ENCODE results near the gene LOXL1. TPM values are rescaled to one million over a fixed set of nuclear protein-coding genes. Genes with fewer than 3 reads are reported as not detected.

Gene LOXL1
- total RNA-seq, 3 donors from 2014 or later, result 0.65 to 1.2 (median 0.81) TPM

DNA sequence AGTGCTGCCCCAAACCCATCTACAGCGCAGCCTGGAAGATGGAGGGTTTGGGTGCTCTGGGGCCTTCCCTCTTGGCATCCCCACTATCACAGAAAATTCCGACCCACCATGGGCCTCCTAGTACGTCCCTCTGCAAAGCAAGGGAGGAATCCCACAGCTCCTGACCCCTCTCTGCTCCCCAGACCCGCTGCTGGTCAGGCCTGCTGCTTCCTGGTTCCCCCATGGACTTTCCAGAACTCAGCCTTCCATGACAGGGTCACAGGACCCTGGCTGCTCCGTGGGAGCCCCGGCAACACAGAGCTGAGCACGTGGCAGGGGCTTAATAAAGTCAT is 3.1 kb upstream of the LOXL1 start:
- Mint-ChIP-seq H3K9me3 (peaks cover 6% of the 10 kb centered on the region), H3K4me3 (no peak overlapping the region), H3K36me3 (ENCODE audit: insufficient read depth) (peaks cover 14% of the 10 kb centered on the region), H3K4me1 (ENCODE audit: low read depth) (peaks cover 43% of the 10 kb centered on the region), H3K27me3 (ENCODE audit: low read depth) (peaks cover under 1% of the 10 kb centered on the region)
- DNase-seq (no peak), ATAC-seq (no peak)

DNA sequence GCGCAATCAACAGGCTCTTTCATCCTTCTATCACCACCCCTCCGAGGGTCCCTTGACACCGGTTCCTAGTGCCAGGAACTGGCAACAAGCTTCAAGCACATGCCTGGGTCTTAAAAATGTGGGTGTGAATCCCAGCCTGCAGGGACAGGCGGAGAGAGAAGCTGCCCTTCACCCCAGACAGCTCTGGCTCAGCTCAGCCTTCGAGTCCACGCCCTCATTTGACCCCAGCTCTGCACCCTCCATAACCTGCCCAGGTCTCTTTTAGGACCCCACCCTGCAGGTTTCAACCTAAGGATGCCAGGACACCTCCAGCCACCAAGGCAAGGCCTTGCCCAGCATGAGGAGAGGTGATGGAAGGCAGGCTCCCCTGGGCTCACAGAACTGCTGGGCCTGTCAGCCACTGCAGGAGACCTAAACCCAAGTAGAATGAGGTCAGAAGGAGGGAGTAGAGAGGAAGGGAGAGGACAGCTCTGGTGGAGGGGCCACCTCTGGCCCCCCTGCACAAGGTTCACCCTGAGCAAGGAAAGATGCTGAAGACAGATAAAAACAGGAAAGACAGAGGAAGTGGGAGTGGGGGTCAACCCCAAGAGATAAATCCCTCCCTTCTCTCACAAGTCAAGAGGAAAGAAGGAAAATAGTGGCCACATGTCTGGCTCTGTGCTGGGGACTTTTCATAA is 2.6 kb upstream of the LOXL1 start:
- Mint-ChIP-seq H3K9me3 (peaks cover 4% of the 10 kb centered on the region), H3K4me1 (ENCODE audit: low read depth) (peaks cover 45% of the 10 kb centered on the region), H3K4me3 (no peak overlapping the region), H3K36me3 (ENCODE audit: insufficient read depth) (peaks cover 10% of the 10 kb centered on the region), H3K27me3 (ENCODE audit: low read depth) (peaks cover 2% of the 10 kb centered on the region)
- no peak for DNase-seq
- no peak for ATAC-seq

DNA sequence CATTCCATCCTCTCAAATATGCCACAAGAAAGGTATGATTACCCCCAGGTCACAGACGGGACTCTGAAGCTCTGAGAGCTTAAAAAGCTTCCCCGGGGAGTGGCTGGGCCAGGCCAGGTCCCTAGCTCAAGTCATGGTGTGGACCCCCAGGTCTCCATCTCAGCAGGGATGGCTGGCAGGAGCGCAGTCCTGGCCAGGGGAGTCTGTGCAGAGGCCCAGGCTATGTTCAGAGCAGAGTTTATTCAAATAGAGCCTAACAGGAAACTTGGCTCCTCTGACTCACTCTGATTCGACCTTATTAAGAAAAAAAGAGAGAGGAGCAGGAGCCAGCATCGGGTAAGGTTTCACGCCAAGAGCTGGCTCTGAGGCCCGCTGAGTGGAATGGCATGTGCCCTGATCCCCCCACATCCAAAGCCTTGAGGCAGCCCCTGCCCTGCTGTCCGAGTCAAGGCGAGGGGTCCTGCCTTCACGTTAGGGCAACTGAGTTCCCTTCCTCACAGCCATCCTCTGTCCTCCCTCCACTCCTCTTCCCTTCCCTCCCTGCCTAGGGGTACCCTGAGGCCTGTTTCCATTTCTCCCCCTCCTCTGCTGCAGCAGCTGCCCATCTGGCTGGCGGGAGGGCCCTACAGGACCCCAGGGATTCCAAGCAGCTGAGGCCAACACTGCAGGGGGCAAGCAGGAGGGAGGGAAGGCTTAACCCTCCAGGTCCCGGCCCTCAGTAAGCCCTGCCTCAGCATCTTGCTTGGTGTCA is 1.9 kb upstream of the LOXL1 start:
- H3K36me3 Mint-ChIP-seq (ENCODE audit: insufficient read depth), result peaks cover 5% of the 10 kb centered on the region
- no peak for DNase-seq
- H3K4me3 Mint-ChIP-seq, result no peak overlapping the region
- H3K9me3 Mint-ChIP-seq, result no peaks in the 10 kb centered on the region
- H3K4me1 Mint-ChIP-seq (ENCODE audit: low read depth), result peaks cover 48% of the 10 kb centered on the region
- peak; percentile 51 to 58 for ATAC-seq
- H3K27me3 Mint-ChIP-seq (ENCODE audit: low read depth), result peaks cover 2% of the 10 kb centered on the region

DNA sequence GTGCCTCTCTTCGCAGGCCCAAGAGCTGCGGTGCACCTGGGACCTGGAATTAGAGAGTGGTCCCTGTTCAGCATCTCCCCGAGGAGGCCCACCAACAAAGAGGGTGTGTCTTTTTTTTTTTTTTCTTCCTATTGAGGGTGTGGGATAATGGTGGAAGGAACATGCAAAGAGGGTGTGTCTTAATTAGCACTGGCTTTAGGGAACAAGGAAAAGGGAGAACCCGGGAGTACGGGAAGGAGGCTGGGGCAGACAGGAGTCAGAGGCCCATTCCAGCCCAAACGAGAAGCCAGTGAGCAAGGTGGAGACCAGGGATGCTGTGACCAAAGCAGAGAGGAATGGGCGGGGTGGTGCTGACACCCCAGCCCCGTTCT is 429 bp upstream of the LOXL1 start:
- no peak for ATAC-seq
- Mint-ChIP-seq H3K4me3 (peak overlapping the region; percentile 68), H3K9me3 (no peaks in the 10 kb centered on the region), H3K27me3 (ENCODE audit: low read depth) (peaks cover 2% of the 10 kb centered on the region), H3K36me3 (ENCODE audit: insufficient read depth) (no peaks in the 10 kb centered on the region), H3K4me1 (ENCODE audit: low read depth) (peaks cover 38% of the 10 kb centered on the region)
- DNase-seq, result no peak

DNA sequence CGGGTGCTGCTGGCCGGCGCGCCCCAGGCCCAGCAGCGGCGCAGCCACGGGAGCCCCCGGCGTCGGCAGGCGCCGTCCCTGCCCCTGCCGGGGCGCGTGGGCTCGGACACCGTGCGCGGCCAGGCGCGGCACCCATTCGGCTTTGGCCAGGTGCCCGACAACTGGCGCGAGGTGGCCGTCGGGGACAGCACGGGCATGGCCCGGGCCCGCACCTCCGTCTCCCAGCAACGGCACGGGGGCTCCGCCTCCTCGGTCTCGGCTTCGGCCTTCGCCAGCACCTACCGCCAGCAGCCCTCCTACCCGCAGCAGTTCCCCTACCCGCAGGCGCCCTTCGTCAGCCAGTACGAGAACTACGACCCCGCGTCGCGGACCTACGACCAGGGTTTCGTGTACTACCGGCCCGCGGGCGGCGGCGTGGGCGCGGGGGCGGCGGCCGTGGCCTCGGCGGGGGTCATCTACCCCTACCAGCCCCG is 777 bp downstream of the LOXL1 start:
- Mint-ChIP-seq H3K9me3 (no peaks in the 10 kb centered on the region), H3K27me3 (ENCODE audit: low read depth) (peaks cover 2% of the 10 kb centered on the region), H3K4me3 (peak overlapping the region; percentile 50), H3K36me3 (ENCODE audit: insufficient read depth) (no peaks in the 10 kb centered on the region), H3K4me1 (ENCODE audit: low read depth) (peaks cover 33% of the 10 kb centered on the region)
- DNase-seq (peak; percentile 36), ATAC-seq (peak; percentile 21 to 29)

DNA sequence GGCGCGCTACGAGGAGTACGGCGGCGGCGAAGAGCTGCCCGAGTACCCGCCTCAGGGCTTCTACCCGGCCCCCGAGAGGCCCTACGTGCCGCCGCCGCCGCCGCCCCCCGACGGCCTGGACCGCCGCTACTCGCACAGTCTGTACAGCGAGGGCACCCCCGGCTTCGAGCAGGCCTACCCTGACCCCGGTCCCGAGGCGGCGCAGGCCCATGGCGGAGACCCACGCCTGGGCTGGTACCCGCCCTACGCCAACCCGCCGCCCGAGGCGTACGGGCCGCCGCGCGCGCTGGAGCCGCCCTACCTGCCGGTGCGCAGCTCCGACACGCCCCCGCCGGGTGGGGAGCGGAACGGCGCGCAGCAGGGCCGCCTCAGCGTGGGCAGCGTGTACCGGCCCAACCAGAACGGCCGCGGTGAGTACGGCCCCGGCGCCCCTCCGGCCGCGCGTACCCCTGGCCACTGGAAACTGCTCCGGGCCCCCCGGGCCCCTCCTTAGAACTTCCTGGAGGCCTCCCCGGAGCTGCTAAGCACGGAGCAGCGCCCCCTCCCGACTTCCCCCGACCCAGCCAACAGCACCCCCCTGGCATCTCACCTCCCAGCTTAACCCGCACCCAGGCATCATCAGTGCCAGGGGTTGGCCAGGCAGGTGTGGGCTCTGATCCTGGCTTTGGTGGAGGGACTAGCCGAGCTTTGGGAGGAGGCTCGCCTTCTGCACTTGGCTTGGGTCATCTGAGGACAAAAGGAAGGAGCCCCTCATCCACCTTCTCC is 1.4 kb downstream of the LOXL1 start:
- H3K4me3 Mint-ChIP-seq, result peak overlapping the region; percentile 78
- no peaks in the 10 kb centered on the region for H3K36me3 Mint-ChIP-seq (ENCODE audit: insufficient read depth)
- peaks cover 33% of the 10 kb centered on the region for H3K4me1 Mint-ChIP-seq (ENCODE audit: low read depth)
- H3K9me3 Mint-ChIP-seq, result no peaks in the 10 kb centered on the region
- ATAC-seq (peak; percentile 88 to 89), DNase-seq (peak; percentile 72)
- H3K27me3 Mint-ChIP-seq (ENCODE audit: low read depth), result peaks cover 2% of the 10 kb centered on the region

DNA sequence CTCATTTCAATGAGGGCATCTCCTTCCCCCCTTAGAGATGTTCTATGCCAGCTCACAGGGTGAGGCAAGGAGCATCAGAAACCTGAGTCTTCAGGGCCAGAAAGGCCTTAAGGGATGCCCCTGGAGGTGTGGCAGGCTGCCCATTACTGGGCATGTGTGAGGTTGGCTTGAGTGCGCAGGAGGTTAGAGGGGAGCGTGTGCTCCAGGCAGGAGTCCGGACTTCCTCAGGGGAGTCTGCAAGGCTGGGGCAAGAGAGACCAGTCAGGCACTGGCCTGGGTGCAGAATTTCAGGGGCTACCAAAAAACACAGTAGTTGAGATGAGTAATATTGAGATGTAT is 1.9 kb downstream of the LOXL1 start:
- Mint-ChIP-seq H3K4me1 (ENCODE audit: low read depth) (peaks cover 32% of the 10 kb centered on the region), H3K4me3 (peak overlapping the region; percentile 78), H3K9me3 (no peaks in the 10 kb centered on the region), H3K36me3 (ENCODE audit: insufficient read depth) (no peaks in the 10 kb centered on the region), H3K27me3 (ENCODE audit: low read depth) (peaks cover 2% of the 10 kb centered on the region)
- DNase-seq (no peak), ATAC-seq (no peak)

DNA sequence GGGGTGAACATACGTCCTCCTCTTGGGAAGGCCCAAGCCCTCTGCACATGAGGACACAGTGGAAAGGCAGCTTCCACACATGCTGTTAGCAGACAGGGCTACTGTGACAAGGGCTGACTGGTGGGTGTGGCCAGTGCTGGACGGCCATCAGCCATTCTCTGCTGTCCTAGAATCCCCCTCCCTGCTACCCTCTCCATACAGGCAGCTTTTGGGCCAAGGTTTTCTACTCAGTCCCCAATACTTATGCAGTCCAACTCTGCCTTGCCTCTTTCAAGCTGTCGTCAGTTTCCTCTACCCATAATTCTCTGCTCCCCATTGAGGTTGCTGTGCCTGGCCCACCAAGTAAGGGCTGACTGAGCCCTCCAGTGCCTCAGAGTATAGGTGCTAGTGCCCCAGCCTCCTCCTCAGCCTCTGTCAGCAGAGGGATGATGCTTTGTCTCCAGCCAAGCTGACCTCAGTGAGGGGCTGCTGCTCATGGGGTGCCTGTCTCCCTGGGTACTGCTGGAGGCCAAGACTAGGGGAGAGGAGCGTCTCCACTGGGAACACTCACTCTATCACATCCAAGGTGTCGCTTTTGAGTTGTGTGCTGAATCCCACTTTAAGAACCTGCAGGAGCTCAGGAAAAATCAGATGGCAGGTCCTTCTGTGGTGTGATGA is 2.8 kb downstream of the LOXL1 start:
- peaks cover 24% of the 10 kb centered on the region for H3K4me1 Mint-ChIP-seq (ENCODE audit: low read depth)
- H3K9me3 Mint-ChIP-seq, result no peaks in the 10 kb centered on the region
- H3K36me3 Mint-ChIP-seq (ENCODE audit: insufficient read depth), result no peaks in the 10 kb centered on the region
- H3K4me3 Mint-ChIP-seq, result peak overlapping the region; percentile 26
- no peak for ATAC-seq
- peaks cover 2% of the 10 kb centered on the region for H3K27me3 Mint-ChIP-seq (ENCODE audit: low read depth)
- no peak for DNase-seq

DNA sequence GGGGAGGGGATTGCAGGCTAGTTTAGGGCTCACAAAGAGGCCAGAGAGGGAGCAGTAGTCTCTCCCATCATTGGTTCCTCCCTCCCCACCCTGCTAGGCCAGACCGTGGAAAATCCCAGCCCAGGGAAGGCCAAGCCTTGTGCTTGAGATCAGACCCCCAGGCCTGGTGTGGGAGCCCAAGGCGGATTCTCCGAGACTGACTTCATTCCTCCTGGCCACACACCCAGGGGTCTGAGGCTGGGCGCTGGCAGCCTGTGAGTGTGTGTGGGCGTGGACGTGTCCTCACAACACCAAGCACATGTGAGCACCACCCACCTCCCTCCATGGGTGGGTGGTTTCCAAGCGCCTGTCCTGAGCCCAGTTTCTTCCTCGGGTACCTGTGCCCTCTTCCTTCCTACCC is 4.1 kb downstream of the LOXL1 start:
- Mint-ChIP-seq H3K4me1 (ENCODE audit: low read depth) (peaks cover 20% of the 10 kb centered on the region), H3K9me3 (no peaks in the 10 kb centered on the region), H3K4me3 (no peak overlapping the region), H3K27me3 (ENCODE audit: low read depth) (peaks cover 2% of the 10 kb centered on the region), H3K36me3 (ENCODE audit: insufficient read depth) (no peaks in the 10 kb centered on the region)
- ATAC-seq (no peak), DNase-seq (no peak)

DNA sequence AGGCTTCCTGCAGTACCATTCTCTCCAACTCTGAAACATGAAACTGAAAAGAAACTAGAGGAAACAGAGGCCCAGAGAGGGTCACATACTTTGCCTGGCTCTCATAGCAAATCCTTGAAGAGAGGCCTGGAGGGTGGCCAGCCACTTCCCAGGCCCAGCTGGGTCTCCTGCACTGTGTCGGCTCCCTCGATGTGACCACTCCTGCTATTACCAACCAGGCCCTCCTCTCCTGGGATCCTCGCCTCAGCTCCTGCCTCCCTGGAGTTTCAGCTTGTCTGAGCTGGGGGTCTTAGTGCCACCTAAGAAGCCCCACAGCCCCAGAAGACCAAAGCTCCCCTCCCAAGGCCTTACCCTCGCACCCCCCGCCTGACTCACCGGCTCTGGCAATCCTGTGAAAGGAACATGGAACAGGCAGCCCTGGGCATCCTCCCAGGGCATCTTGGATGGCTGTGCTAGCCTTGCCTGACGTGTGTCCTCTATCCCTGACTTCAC is 4.6 kb downstream of the LOXL1 start:
- Mint-ChIP-seq H3K27me3 (ENCODE audit: low read depth) (peaks cover 2% of the 10 kb centered on the region), H3K36me3 (ENCODE audit: insufficient read depth) (no peaks in the 10 kb centered on the region), H3K4me1 (ENCODE audit: low read depth) (peaks cover 19% of the 10 kb centered on the region), H3K4me3 (no peak overlapping the region), H3K9me3 (no peaks in the 10 kb centered on the region)
- no peak for DNase-seq
- no peak for ATAC-seq

DNA sequence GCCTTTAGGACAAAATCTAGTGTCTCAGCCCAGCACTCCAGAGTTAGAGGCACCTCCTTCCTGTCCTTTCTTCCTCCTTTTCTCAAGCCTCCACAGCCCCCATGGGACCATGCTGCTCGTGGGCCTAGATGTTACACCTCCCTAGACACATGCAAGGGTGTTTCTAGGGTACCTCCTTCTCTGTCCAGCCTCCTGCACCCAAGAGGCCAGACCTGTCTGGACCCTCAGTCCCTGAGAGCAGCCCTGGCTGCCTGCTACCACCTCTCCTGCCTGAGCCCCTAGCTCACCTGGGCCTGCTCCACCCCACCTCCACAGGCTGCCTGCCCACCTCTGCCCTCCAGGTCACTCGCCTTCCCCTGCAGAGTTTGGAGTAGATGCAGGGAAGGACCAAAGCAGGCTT is 5.2 kb downstream of the LOXL1 start:
- DNase-seq (no peak), ATAC-seq (no peak)
- peaks cover 2% of the 10 kb centered on the region for H3K27me3 Mint-ChIP-seq (ENCODE audit: low read depth)
- H3K4me1 Mint-ChIP-seq (ENCODE audit: low read depth), result peaks cover 18% of the 10 kb centered on the region
- no peak overlapping the region for H3K4me3 Mint-ChIP-seq
- no peaks in the 10 kb centered on the region for H3K9me3 Mint-ChIP-seq
- H3K36me3 Mint-ChIP-seq (ENCODE audit: insufficient read depth), result no peaks in the 10 kb centered on the region

DNA sequence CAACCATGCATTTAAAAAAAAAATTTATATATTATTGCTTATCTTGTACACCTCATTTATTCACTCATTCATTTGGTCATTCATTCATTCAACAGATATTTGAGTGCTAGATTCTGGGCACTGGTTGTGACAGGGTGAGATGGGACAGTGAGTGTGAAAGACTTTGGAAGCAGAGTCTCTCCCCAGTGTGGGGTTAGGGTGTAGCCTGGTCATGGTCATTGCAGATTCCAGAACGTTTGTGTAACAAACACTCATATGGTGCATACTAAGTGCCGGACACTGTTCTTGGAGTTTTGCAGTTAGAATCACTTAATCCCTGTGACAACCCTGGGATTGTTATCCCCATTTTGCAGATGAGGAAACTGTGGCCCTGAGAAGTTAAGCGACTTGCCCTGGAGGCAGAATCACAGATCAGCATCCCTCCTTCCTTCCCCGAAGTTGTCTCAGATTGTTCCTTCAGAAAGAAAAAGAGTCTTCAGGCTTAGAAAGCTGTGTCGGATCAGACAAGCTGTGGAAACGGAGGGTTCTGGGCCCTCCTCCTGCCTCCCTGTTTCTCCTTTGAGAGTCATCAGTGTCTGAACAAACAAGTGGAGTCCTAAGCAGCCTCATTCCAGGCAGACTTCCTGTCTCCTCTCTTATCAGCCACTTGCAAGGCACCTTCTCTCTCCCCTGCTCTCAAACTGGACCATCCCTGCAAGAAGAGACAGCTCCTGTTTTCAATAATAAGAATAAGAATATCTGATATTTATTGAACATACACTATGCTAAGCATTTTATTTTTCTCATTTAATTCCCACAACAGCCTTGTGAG is 6.3 kb downstream of the LOXL1 start:
- DNase-seq (no peak), ATAC-seq (no peak)
- H3K4me1 Mint-ChIP-seq (ENCODE audit: low read depth), result peaks cover 18% of the 10 kb centered on the region
- H3K36me3 Mint-ChIP-seq (ENCODE audit: insufficient read depth), result no peaks in the 10 kb centered on the region
- no peak overlapping the region for H3K4me3 Mint-ChIP-seq
- peaks cover 2% of the 10 kb centered on the region for H3K27me3 Mint-ChIP-seq (ENCODE audit: low read depth)
- H3K9me3 Mint-ChIP-seq, result no peaks in the 10 kb centered on the region

DNA sequence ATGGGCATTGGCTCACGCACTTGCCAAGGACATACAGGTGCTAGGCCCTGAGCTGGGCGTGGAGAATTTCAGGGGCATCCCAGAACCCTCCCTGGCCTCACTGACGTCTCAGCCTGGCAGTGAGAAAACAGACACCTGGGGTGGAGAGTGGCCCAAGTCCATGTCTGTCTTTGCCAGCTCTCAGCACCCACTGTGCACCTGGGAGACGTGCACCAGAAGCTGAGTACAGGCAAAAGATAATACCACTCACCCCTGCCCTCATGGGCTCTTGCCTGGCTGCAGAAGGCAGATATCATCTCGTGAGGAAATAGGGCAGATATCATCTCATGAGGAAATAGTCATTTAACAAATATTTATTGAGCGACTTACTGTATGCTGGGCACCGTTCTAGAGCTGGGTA is 8.0 kb downstream of the LOXL1 start:
- ATAC-seq, result no peak
- no peaks in the 10 kb centered on the region for H3K27me3 Mint-ChIP-seq (ENCODE audit: low read depth)
- H3K4me1 Mint-ChIP-seq (ENCODE audit: low read depth), result peaks cover 11% of the 10 kb centered on the region
- H3K36me3 Mint-ChIP-seq (ENCODE audit: insufficient read depth), result no peaks in the 10 kb centered on the region
- no peaks in the 10 kb centered on the region for H3K9me3 Mint-ChIP-seq
- H3K4me3 Mint-ChIP-seq, result no peak overlapping the region
- no peak for DNase-seq

Data from activated T-cell treated with anti-CD3 and anti-CD28 coated beads, Interleukin-2, amount 50 U/mL, for 4 hours (primary cell).